ENCODE measurements around the gene AGL.
"Not testable (repeated sequence)": the region's sequence is repeated elsewhere in the genome, so short reads cannot be mapped to it uniquely, and the experiment has no call there.

Gene AGL

GRCh38 chr1:99944192-99944591, 94.0 kb downstream of the AGL start:
- DNase-seq: no peak

- no peak for DNase-seq
Measured at GRCh38 chr1:99945174-99945573, 95.0 kb downstream of the AGL start.

DNA sequence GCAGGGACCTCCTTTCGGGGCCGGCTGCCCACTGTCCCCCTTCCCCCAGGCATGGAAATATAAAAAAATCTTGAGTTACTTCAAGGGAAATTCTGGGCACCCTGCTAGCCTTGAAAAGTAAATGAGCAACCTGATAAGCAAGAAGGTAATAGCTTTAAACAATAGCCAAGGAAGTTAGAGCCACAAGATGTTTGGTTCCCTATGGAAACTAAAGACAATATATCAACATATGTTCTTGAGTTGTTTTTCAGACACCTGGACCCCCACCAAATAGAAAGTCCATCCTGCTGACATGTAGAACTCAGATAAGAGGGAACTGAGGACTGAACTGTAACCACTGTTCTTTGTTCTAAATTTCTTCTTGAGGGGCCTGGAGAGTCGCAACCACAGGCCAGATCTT, 100.3 kb downstream of the AGL start:
- DNase-seq: no peak

GRCh38 chr1:99952522-99952921, 102.4 kb downstream of the AGL start:
- DNase-seq: no peak

DNA sequence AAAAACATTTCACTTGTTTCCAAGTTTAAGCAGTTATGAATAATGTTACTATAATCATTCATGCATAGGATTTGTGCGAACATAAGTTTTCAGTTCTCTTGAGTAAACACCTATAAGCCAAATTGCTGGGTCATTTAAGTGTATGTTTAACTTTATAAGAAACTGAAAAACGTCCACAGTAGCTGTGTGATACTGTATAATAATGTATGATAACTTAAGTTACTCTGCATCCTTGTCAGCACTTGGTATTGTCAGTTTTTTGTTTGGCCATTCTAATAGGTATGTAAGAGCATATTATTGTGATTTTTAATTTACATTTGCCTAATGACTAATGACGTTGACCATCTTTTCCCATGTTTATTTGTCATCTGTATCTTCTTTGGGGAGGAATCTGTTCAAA, 105.2 kb downstream of the AGL start:
- DNase-seq: no peak

- DNase-seq: no peak
Measured at GRCh38 chr1:99956755-99957154, 106.6 kb downstream of the AGL start.

GRCh38 chr1:99957818-99958217, 107.7 kb downstream of the AGL start:
- no peak for DNase-seq

DNA sequence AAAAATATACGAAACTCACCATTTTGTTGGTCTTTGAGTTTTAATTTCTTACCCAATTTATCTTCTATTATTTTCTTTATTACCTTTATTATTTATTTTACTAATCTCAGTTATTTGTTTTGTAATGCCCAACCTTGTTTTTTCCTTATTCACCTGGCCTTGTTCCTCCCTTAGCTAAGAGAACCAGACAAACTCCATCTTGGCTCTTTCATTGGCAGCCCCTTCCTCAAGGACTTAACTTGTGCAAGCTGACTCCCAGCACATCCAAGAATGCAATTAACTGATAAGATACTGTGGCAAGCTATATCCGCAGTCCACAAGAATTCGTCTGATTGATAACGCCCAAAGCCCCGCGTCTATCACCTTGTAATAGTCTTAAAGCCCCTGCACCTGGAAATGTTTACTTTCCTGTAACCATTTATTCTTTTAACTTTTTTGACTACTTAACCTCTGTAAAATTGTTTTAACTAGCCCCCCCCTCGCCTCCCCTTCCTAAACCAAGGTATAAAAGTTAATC, 109.1 kb downstream of the AGL start:
- not testable (repeated sequence) for DNase-seq

- not testable (repeated sequence) for DNase-seq
Measured at GRCh38 chr1:99960260-99960659, 110.1 kb downstream of the AGL start.

- peak; percentile 22 for DNase-seq
Measured at GRCh38 chr1:99963041-99963795, 113.1 kb downstream of the AGL start.

DNA sequence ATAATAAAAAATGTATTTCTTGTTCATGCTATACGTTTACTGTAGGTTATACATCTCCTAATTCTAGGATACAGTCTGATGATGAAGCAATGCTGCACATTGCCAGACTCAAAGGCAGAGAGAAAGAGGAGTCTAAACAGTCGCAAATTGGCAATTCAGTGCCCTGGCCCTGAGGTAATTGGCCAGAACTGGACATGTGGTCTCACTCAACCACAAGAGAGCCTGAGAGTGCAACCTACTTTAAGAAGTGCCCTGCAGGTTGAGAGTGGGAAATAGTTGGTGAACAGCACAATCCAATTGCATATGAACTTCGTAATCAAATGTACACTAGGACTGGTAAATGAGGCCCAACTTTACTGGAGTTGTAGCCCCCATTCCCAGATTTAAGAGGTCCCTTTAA, 114.6 kb downstream of the AGL start:
- peak; percentile 46 for DNase-seq

GRCh38 chr1:99965646-99966375, 115.7 kb downstream of the AGL start:
- DNase-seq: peak; percentile 78

DNA sequence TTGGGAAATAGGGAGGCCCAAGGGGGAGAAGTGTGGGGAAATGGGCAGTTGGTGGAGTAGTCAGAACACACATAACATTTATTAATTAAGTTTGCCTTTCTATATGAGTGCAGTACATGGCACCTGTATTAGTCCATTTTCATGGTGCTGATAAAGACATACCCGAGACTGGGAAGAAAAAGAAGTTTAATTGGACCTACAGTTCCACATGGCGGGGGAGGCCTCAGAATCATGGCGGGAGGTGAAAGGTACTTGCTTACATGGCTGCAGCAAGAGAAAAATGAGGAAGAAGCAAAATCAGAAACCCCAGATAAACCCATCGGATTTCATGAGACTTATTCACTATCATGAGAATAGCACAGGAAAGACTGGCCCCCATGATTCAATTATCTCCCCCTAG, 118.1 kb downstream of the AGL start:
- DNase-seq: no peak

DNA sequence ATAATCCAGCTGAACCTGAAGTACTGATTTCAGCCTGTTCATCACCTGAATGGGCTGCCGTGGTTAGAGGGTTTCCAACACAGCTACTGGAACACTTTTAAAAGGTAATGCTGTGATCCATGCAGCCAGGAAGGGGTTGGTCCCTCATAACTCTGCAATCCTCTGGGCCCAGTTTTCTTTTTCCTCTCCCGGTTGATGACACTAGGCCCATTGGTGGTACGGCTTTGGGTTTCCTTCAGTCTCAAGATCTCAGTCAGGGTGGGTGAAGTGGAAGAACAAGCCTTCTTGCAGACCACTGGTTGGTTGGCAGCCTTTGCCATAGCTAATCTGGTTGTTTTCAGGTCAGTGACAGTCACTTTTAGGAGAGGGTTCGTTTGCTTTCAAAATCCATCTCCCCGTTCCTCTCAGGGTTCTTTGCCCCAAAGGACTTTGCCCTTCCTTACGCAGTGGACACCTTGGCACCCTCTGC, 119.1 kb downstream of the AGL start:
- DNase-seq: peak; percentile 77

GRCh38 chr1:99969729-99970621, 119.8 kb downstream of the AGL start, which contains the start of gene SLC35A3:
TSS of gene SLC35A3 (plus strand) at chr1:99969996. CDS start at chr1:99993555, 23,559 bp downstream.
- peak; percentile 96 for DNase-seq

GRCh38 chr1:99970713-99971255, 120.6 kb downstream of the AGL start:
- no peak for DNase-seq

- DNase-seq: peak; percentile 16
Measured at GRCh38 chr1:99972066-99972465, 121.9 kb downstream of the AGL start.

Data from DMS53 (cell line).